Smooth muscle cell (in vitro differentiated cells): ENCODE measurements around the gene KAZN. TPM values are rescaled to one million over a fixed set of nuclear protein-coding genes. Genes with fewer than 3 reads are reported as not detected.

Experiments used
- DNase-seq: peaks from one replicate; lab custom pipeline; 2025; ENCODE audit not compliant: unreplicated experiment; lab: John Stamatoyannopoulos, UW
- H2AFZ ChIP-seq: fragments of 200-600 bp; sonication (generic); 2 replicates; pipeline ENCODE4 v1.6.0; 2016; ENCODE audit warnings: antibody characterized with exemption, low read depth, mild to moderate bottlenecking
- H3F3A ChIP-seq: fragments of 200-600 bp; sonication (generic); 2 replicates; pipeline ENCODE4 v1.6.0; 2017; ENCODE audit warnings: antibody characterized with exemption, low read depth
- H3K27ac ChIP-seq: fragments of 200-600 bp; sonication (generic); 2 replicates; pipeline ENCODE4 v1.5.1; 2016; ENCODE audit warnings: low read depth, mild to moderate bottlenecking
- H3K27me3 ChIP-seq: fragments of 200-600 bp; sonication (generic); 2 replicates; pipeline ENCODE4 v1.6.1; 2016; ENCODE audit warnings: low read depth, mild to moderate bottlenecking
- H3K36me3 ChIP-seq: fragments of 200-600 bp; sonication (generic); 2 replicates; pipeline ENCODE4 v1.5.1; 2016; ENCODE audit warnings: low read depth
- H3K4me1 ChIP-seq: fragments of 200-600 bp; sonication (generic); 2 replicates; pipeline ENCODE4 v1.5.1; 2016; ENCODE audit warnings: low read depth
- H3K4me2 ChIP-seq: fragments of 200-600 bp; sonication (generic); 2 replicates; pipeline ENCODE4 v1.6.0; 2016; ENCODE audit warnings: mild to moderate bottlenecking
- H3K4me3 ChIP-seq: fragments of 200-600 bp; sonication (generic); 2 replicates; pipeline ENCODE4 v1.5.1; 2016; ENCODE audit warnings: mild to moderate bottlenecking
- H3K79me2 ChIP-seq: fragments of 200-600 bp; sonication (generic); 2 replicates; pipeline ENCODE4 v1.6.0; 2016; ENCODE audit warnings: low read depth, mild to moderate bottlenecking
- H3K9ac ChIP-seq: fragments of 200-600 bp; sonication (generic); 2 replicates; pipeline ENCODE4 v1.6.0; 2016; ENCODE audit warnings: low read depth
- H3K9me3 ChIP-seq: fragments of 200-600 bp; sonication (generic); replicated peaks from 2 replicates; pipeline ENCODE4 v1.5.1; 2016; ENCODE audit warnings: low read depth
- H4K20me1 ChIP-seq: fragments of 200-600 bp; sonication (generic); 2 replicates; pipeline ENCODE4 v1.6.0; 2016; ENCODE audit warnings: low read depth
- WGBS: methylation state at CpG from one replicate; pipeline ENCODE4 v1.1.7; 2016; ENCODE audit warnings: low lambda C conversion rate; 5-methylcytosine and 5-hydroxymethylcytosine counted together
- polyA plus RNA-seq: library from polyadenylated mRNA; unstranded; fragments of >200 nt; fragmentation: Nextera tagmentation; extraction: Ambion mirVana; gene quantifications from 2 replicates; pipeline ENCODE4 v1.2.1, GENCODE V29; 2016
- total RNA-seq: library from RNA; depleted of rRNA; stranded (reverse); fragments of >200 nt; gene quantifications from 2 replicates; pipeline ENCODE4 v1.2.3, GENCODE V29; 2014
- TF ChIP-seq, protein P1 (sequence below): fragments of 200-600 bp; sonication (generic); IDR thresholded peaks from 2 replicates; pipeline ENCODE4 v1.5.1; 2017; ENCODE audit warnings: borderline replicate concordance, mild to moderate bottlenecking, antibody characterized with exemption; ENCODE audit not compliant: insufficient read depth, poor library complexity, severe bottlenecking

The KAZN gene
- total and polyA plus RNA-seq, 2 experiments from 2014 or later, result 6.3 to 8.2 TPM

DNA sequence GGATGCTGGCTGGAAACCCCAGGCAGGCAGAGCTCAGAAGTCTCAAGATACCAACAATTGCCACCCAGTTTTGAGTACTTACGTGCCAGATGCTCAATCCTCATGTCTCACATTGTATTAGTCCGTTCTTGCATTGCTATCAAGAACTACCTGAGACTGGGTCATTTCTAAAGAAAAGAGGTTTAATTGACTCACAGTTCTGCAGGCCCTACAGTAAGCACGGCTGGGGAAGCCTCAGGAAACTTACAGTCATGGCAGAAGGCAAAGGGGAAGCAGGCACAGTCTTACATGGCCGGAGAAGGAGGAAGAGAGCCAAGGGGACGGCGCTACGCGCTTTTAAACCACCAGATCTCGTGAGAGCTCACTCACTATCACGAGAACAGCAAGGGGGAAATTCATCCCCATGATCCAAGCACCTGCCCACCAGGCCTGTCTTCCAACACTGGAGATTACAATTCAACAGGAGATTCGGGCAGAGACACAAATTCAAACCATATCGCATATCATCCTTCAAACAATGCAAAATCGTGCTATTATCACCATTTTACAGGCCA lies 58.0 kb downstream of the KAZN start:
- Histone ChIP-seq H3K36me3 (no peaks in the 10 kb centered on the region), H3K4me3 (no peak overlapping the region), H3K27ac (no peak overlapping the region), H3F3A (no peaks in the 10 kb centered on the region), H4K20me1 (no peaks in the 10 kb centered on the region), H3K27me3 (no peaks in the 10 kb centered on the region), H3K4me2 (no peak overlapping the region), H3K4me1 (peaks cover 7% of the 10 kb centered on the region), H3K79me2 (no peaks in the 10 kb centered on the region), H3K9ac (no peak overlapping the region), H3K9me3 (no peaks in the 10 kb centered on the region), H2AFZ (no peak overlapping the region)
- 96% methylated on average over 13 of the region's 13 CpGs for WGBS
- no peak for DNase-seq
- TF ChIP-seq, protein P1, sequence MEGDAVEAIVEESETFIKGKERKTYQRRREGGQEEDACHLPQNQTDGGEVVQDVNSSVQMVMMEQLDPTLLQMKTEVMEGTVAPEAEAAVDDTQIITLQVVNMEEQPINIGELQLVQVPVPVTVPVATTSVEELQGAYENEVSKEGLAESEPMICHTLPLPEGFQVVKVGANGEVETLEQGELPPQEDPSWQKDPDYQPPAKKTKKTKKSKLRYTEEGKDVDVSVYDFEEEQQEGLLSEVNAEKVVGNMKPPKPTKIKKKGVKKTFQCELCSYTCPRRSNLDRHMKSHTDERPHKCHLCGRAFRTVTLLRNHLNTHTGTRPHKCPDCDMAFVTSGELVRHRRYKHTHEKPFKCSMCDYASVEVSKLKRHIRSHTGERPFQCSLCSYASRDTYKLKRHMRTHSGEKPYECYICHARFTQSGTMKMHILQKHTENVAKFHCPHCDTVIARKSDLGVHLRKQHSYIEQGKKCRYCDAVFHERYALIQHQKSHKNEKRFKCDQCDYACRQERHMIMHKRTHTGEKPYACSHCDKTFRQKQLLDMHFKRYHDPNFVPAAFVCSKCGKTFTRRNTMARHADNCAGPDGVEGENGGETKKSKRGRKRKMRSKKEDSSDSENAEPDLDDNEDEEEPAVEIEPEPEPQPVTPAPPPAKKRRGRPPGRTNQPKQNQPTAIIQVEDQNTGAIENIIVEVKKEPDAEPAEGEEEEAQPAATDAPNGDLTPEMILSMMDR, result no peak

DNA sequence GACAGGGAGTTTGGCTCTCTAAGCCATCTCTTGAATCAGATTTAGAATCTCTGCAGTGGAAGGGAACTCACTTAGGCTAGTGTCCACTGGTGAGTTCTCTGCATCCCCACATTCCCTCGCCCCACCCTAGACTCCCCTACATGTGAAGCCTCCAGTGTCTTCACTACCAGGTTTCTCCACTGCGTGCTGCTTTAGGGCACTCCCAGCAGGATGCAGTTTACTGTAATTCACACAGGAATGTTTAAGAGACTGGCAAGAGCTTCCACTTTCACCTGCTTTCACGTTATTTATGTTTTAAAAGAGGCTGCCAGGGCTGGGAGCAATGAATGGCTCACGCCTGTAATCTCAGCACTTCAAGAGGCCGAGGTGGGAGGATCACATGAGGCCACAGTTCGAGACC lies 60.2 kb downstream of the KAZN start:
- no peak overlapping the region for H3K9ac ChIP-seq
- peaks cover 7% of the 10 kb centered on the region for H3K4me1 ChIP-seq
- TF ChIP-seq, protein P1, result no peak
- H3F3A ChIP-seq, result no peaks in the 10 kb centered on the region
- WGBS, result 71% methylated on average over 6 of the region's 6 CpGs
- no peaks in the 10 kb centered on the region for H3K9me3 ChIP-seq
- no peak overlapping the region for H3K27ac ChIP-seq
- no peaks in the 10 kb centered on the region for H3K36me3 ChIP-seq
- no peaks in the 10 kb centered on the region for H4K20me1 ChIP-seq
- no peak overlapping the region for H3K4me2 ChIP-seq
- no peak overlapping the region for H3K4me3 ChIP-seq
- DNase-seq, result no peak
- H2AFZ ChIP-seq, result no peak overlapping the region
- no peaks in the 10 kb centered on the region for H3K27me3 ChIP-seq
- H3K79me2 ChIP-seq, result no peaks in the 10 kb centered on the region

DNA sequence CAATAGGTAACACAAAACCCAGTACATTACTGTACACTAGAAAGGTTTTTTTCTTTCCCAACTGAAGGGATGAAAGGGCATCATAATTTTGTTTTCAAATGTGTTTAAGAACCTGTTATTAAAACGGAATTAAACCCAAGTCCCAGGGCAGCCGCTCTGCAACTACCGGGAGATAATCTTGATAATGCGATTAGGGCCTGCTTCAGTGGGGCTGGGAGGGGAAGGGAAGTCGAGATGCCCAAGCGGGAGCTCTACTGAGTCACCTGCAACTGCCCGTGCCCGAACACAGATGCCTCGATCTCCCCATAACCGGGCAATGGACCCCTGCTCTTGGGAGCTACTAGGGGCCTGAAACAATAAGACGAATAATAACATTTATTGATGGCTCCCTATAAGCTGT lies 61.4 kb downstream of the KAZN start:
- Histone ChIP-seq H4K20me1 (no peaks in the 10 kb centered on the region), H3K27me3 (no peaks in the 10 kb centered on the region), H3F3A (no peaks in the 10 kb centered on the region), H2AFZ (no peak overlapping the region), H3K4me2 (no peak overlapping the region), H3K27ac (no peak overlapping the region), H3K9ac (no peak overlapping the region), H3K4me1 (peaks cover 7% of the 10 kb centered on the region), H3K79me2 (no peaks in the 10 kb centered on the region), H3K36me3 (no peaks in the 10 kb centered on the region), H3K9me3 (no peaks in the 10 kb centered on the region), H3K4me3 (no peak overlapping the region)
- DNase-seq, result no peak
- TF ChIP-seq, protein P1, result no peak
- WGBS, result 82% methylated on average over 11 of the region's 11 CpGs

DNA sequence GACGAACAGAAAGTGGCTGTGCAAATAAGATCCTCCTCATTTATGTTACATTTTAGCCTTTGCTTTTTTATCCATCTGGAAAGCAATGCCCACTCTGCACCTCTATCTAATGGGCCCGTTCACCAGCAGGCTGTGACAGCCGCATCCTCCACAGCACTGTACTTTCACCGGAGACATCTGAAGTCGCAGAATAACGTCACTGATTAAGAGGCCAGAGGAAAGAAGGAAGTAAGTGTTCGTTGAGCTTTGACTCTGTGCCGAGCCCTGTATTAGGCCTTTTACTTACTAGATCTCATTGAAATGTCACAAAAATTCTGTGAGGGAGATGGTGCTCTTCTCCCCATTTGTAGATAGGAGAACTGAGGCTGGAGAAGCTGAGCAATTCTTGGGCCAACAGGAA lies 62.3 kb downstream of the KAZN start:
- peaks cover 7% of the 10 kb centered on the region for H3K4me1 ChIP-seq
- H3K4me2 ChIP-seq, result no peak overlapping the region
- no peaks in the 10 kb centered on the region for H3K79me2 ChIP-seq
- no peaks in the 10 kb centered on the region for H3F3A ChIP-seq
- H3K27me3 ChIP-seq, result no peaks in the 10 kb centered on the region
- H4K20me1 ChIP-seq, result no peaks in the 10 kb centered on the region
- H3K9ac ChIP-seq, result no peak overlapping the region
- no peaks in the 10 kb centered on the region for H3K9me3 ChIP-seq
- 89% methylated on average over 8 of the region's 8 CpGs for WGBS
- TF ChIP-seq, protein P1, result no peak
- no peaks in the 10 kb centered on the region for H3K36me3 ChIP-seq
- no peak overlapping the region for H3K27ac ChIP-seq
- DNase-seq, result no peak
- H2AFZ ChIP-seq, result no peak overlapping the region
- no peak overlapping the region for H3K4me3 ChIP-seq
